ENCODE measurements around the gene ABHD11. TPM values are rescaled to one million over a fixed set of nuclear protein-coding genes. Genes with fewer than 3 reads are reported as not detected.

ABHD11 gene
- polyA plus RNA-seq, 3 donors = 15.0 to 23.7 (median 15.8) TPM

DNA sequence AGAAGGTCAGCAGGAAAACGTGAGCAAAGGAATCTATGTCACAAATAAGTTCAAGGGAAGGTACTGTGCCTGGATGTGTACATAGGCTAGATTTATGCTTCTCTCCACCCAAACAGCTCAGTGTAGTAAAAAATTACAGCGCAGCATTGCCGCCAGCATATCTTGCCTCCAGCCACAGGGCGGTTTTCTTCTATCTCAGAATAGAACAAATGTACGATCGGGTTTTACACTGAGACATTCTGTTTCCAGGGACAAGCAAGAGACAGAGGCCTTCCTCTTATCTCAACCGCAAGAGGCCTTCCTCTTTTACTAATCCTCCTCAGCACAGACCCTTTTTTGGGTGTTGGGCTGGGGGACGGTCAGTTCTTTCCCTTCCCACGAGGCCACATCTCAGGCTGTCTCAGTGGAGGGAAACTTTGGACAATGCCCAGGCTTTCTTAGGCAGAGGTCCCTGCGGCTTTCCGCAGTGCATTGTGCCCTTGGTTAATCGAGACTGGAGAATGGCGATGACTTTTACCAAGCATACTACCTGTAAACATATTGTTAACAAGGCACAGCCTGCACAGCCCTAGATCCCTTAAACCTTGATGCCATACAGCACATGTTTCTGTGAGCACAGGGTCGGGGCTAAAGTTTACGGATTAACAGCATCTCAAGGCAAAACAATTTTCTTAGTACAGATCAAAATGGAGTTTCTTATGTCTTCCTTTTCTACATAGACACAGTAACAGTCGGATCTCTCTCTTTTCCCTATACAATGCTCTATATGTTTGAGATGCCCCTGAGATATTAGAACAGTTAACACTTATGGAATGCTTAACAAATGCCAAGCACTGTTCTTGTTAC, 11.6 kb upstream of the ABHD11 start:
- 34 to 76% (median 73%) methylated on average over 16 of the region's 16 CpGs for WGBS, 3 donors
- no peak overlapping the region for H3K27ac ChIP-seq (ENCODE audit: low read depth, low read length)

DNA sequence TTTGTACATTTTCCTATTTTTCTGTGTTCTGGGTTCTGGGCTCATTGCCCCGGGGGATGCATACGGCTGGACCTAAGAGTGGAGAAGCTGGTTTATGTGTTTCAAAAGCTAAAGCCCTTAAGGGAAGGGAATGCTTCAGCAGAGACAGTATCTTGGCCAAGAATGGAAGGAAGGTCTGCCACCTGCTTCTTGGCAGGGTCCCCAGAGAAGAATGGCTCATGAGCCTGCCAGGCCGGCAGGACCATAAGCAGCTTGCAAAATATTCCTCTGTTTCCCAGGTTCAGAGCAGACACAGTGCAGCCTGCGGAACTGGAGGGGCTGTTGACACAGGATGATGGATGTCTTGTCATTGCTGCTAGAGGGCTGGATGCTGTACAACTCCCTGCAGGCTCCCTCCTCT, 7.8 kb upstream of the ABHD11 start:
- H3K27ac ChIP-seq (ENCODE audit: low read depth, low read length) = no peak overlapping the region
- 17 to 72% (median 61%) methylated on average over 4 of the region's 4 CpGs for WGBS, 3 donors

DNA sequence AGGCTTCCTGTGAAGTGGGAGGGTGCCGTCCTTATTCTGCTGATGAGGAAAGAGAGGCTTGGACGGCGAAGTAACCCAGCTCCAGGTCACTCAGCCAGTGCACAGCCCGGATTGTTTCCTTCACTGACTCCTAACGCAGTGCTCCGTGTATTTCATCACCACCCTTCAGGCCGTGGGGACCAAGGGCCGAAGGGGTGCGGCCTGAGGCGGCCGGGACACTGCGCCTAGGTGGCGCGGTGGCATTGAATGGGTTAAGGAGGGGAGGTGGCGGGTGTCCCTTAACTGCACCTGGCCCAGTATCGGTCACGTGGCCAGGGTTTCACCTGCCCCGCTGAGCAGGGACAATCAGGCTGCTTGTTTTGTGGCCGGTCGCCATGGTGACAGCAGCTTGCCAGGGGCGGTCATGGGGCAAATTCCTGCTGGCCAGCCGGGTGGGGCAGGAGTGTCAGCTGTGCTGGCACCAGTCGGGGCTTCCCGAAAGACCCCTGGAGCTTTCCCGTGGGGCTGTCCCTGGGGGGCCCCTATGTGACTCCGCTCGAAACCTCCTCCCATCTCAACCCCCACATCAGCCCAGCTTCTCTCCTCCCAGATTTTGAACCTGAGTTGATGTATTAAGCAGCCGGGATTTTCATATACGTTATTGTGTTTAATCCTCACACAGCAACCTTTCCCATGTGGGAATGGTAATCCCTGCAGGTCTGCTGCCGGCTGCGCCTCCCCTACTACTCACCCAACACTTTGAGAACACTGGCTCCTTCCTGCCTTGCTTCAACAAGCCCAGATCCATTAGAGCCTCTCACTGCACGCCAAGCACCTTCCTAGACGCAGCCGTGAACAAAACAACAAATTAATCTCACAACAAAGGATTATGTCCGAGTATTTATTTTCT, 4.4 kb upstream of the ABHD11 start:
- 7 to 45% (median 38%) methylated on average over 34 to 35 of the region's 35 CpGs for WGBS, 3 donors
- H3K27ac ChIP-seq (ENCODE audit: low read depth, low read length) = no peak overlapping the region

DNA sequence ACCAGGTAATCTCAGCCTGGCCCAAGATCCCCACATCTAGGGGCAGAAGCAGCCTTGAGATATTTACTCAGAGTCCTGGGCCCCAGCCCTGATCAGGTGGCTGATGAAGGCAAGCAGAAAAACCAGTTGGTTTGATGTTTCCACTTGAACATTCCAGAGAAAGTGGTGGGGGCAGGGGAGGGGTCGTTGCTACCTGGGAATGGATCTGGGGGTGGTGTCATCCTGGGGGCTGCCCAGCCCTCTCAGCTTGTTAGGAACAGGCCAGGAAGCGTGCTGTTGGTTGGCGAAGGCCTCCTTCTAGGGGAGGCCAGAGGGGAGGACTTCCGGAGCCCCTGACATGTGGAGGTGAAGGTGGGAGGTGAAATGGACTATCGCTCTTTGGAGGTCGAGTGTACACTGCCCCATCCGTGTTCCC, 3.7 kb upstream of the ABHD11 start:
- WGBS, 3 donors = 38 to 65% (median 60%) methylated on average over 7 of the region's 7 CpGs
- no peak overlapping the region for H3K27ac ChIP-seq (ENCODE audit: low read depth, low read length)

DNA sequence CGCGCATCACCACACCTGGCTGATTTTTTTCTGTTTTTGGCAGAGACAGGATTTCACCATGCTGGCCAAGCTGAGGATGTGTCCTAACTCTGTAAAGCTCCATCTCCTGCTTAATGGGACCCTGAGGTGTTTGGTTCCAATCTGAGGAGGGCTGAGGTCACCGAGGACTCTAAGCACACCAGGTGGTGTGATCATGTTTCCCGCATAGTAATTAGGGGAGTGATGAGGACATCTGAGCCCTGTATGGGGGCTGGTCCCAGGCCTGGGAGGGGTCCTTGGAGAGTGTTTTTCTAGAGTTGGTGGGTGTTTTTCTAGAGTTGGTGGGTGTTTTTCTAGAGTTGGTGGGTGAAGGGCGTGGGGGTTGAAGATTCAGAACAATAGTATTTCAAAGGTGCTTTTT, 3.0 kb upstream of the ABHD11 start:
- 73 to 94% (median 92%) methylated on average over 5 of the region's 5 CpGs for WGBS, 3 donors
- no peak overlapping the region for H3K27ac ChIP-seq (ENCODE audit: low read depth, low read length)

DNA sequence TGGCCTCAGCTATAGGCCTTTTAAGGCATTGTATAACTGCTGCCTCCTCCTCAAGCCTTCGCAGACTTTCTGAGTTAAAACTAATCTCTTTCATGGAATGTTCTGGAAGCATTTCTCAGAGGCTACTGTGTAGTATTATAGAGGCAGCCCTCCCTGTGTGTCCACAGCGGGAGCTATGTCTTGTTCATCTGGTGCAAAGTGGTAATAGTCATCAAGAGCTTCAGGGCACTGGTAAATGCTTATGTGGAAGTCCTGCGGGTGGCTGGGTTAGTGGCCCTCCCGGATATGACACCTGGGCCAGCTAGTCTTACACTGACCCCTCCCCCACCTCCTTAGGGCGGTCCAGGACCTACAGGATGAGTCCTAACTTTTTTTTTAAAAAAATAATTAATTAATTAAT, 2.2 kb upstream of the ABHD11 start:
- WGBS, 3 donors = 76 to 84% (median 80%) methylated on average over 5 of the region's 5 CpGs
- no peak overlapping the region for H3K27ac ChIP-seq (ENCODE audit: low read depth, low read length)

DNA sequence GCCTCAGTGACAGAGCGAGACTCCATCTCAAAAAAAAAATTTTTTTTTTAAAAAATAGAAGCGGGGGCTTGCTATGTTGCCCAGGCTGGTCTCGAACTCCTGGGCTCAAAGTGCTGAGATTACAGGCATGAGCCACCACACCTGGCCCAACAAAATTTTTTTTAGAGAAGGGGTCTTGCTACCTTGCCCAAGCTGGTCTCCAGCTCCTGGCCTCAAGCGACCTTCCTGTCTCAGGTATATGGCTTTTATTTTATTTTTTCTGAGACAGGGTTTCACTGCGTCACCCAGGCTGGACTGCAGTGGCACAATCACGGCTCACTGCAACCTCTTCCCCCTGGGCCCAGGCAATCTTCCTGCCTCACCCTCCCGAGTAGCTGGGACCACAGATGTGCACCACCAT, 1.6 kb upstream of the ABHD11 start:
- 82 to 89% (median 86%) methylated on average over 7 of the region's 7 CpGs for WGBS, 3 donors

DNA sequence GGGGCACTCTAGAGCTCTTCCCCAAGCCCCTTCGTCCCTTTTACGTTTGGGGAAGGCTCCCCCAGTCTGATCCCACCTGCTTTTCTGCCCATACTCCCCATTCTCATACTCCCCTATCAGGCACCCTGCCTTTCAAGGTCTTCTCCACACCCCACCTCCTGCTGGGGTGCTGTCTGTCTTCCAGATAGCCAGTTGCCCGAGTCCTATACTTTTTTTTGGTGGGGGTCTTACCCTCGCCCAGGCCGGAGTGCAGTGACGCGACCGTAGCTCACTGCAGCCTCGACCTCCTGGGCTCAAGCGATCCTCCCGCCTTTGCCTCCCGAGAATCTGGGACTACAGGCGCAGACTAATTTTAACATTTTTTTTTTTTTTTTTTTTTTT, 775 bp upstream of the ABHD11 start:
- 42 to 58% (median 53%) methylated on average over 13 of the region's 13 CpGs for WGBS, 3 donors
- H3K27ac ChIP-seq (ENCODE audit: low read depth, low read length) = no peak overlapping the region

More for the DNA sequence above, 1.6 kb upstream of the ABHD11 start:
- no peak overlapping the region for H3K27ac ChIP-seq (ENCODE audit: low read depth, low read length)

DNA sequence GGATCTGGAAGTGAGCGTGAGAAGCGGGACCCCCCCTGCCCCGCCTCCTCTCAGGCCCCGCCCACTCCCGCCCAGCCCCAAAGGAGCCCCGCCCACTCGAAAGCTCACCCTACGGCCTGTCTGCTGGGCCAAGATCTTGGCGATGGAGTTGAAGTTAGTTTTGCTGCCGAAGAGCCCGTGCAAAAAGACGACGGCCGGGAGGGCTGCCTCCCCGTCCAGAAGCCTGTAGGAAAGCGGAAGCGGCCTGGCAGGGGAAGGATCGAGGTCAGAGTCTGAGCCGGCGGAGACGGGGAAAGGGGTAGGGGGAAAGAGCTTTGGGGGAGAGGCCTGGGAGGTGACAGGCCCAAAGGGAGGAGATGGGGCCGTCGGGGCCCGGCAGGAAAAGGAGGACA, 386 bp downstream of the ABHD11 start:
- no peak overlapping the region for H3K27ac ChIP-seq (ENCODE audit: low read depth, low read length)
- 0 to 1% (median 1%) methylated on average over 24 of the region's 24 CpGs for WGBS, 3 donors

DNA sequence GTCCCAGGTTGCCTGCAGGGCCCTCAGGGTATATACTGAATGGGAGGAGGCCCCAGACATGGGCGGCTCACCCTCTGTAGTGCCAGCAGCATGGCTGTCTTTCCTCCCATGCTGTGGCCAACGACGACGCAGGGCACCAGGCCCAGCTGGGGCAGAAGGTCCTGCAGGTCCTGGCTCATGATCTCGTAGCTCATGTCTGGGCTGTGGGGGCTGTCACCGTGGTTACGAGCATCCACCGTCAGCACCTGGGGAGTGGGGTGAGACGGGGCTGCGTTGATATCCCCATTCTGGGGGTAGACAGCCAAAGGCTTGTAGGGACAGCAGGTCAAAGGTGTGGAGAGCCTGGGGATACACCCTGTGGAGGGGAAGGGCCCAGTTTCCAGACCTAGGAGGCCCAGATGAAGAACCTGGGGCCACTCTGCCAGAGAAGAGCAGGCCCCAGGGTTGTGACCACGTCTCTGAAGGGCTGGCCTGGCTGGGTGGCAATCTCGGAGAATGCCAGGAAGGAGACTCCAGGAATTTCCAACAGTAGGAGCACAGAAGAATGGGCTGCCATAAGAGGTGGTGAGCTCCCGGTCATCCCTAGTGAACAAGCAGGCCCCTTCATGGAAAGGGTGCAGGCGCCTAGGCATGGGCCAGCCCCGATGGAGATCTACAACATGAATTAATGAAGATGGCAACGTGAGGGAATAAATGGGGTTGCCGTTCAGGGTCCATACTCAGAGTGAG, 947 bp downstream of the ABHD11 start:
- 70 to 79% (median 79%) methylated on average over 17 of the region's 17 CpGs for WGBS, 3 donors
- H3K27ac ChIP-seq (ENCODE audit: low read depth, low read length) = no peak overlapping the region

DNA sequence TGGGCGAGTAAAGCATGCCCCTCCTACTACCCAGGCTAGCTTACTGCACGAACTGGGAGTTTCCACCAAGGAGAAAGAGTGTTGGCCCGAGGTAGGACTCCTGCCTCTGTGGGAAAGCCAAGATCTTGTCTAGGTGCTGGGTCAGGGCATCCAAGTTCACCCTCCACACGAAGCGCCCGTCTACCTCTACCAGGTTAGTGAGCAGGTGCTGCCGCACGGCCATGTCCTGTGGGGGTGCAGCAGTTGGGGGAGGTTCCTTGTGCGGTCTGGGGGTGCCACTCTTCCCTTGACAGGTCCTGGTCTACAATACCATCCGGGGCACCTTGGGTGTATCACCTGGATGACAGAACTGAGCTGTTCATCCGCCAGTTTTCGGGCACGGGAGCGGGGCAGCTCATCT, 1.7 kb downstream of the ABHD11 start:
- no peak overlapping the region for H3K27ac ChIP-seq (ENCODE audit: low read depth, low read length)
- WGBS, 3 donors = 93 to 95% (median 93%) methylated on average over 14 of the region's 14 CpGs

DNA sequence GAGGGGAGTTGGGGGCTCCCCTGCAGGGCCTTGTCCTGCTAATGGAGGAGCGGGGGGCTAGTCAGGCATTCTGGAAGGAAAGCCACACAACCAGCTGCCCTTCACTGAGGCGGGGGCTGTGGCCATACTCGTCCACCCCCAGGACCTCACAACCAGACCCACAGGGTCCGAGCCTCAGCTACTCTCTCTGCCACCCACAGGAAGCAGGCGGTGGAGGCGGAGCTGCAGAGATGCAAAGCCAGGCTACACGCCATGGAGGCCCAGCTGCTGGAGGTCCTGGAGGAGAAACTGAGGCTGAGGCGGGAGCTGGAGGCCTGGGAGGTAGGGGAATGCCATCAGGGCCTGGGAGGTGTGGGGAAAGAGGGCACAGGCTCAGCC, 3.1 kb downstream of the ABHD11 start:
- no peak overlapping the region for H3K27ac ChIP-seq (ENCODE audit: low read depth, low read length)
- 92 to 97% (median 92%) methylated on average over 8 of the region's 8 CpGs for WGBS, 3 donors

DNA sequence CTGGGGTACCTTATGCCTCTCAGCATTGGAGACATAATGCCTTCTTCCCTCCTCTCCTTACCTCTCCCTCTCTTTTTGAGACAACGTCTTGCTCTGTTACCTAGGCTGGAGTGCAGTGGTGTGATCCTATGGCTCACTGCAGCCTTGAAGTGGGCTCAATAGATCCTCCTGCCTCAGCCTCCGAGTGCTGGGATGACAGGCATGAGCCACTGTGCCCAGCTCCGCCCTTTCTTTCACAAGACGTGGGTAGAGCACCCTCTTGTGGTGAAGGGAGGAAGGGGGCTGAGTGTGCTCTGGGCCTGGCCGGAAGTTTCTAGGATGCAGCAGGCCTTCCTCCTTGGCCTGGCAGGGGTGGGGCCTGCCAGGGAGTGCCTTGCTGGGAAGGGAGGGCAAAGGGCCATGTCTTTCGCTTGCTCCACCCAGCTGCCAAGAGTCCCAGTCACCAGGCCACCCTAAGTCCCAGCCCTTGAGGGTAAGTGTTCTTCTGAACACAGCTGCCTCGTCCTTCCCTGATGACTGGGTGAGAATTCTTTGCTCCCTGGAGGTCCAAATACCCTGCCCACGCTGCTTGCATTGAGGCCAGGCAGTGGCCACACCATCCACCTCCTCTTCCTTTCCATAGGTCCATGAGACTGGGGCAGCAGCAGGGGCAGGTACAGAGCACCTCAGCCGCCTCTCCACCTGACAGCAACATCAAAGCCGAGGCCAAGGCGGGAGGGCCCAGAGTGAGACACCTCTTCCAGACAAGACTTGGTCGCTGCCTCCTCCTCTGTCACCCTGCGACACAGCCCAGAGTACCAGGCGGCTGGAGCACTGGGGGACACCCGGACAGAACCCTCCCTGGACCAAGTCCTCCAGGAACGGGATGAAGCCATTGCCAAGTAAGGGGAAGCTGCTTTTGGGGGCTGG, 3.7 kb downstream of the ABHD11 start:
- H3K27ac ChIP-seq (ENCODE audit: low read depth, low read length) = no peak overlapping the region
- 57 to 66% (median 60%) methylated on average over 16 of the region's 16 CpGs for WGBS, 3 donors

DNA sequence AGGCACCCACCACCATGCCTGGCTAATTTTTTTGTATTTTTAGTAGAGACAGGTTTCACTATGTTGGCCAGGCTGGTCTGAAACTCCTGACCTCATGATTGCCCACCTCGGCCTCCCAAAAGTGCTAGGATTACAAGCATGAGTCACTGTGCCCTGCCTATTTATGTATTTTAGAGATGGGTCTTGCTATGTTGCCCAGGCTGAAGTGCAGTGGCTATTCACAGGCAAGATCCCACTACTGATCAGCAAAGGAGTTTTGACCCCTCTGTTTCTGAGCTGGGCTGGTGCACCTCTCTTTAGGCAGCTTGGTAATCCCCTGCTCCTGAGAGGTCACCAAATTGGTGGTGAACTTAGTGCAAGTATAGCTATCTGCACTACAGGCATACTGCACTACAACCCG, 6.2 kb downstream of the ABHD11 start:
- 62 to 88% (median 72%) methylated on average over 2 of the region's 2 CpGs for WGBS, 3 donors
- no peak overlapping the region for H3K27ac ChIP-seq (ENCODE audit: low read depth, low read length)

DNA sequence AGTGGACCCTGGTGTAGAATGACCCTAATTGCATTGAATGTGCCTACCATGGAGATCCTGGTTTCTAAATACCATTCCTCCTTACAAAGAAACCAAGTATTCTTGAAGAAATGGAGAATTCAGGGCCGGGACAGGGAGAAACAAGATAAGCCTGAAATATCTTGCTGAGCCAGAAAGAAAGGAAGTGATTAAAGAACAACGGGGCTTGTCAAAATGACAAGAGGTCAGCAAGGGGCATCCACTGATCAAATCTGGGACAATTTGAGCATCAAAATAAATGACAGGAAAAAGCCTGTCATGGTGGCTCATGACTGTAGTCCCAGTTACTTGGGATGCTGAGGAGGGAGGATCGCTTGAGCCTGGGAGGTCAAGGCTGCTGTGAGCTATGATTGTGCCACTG, 8.1 kb downstream of the ABHD11 start:
- 19 to 39% (median 35%) methylated on average over 3 of the region's 3 CpGs for WGBS, 3 donors
- no peak overlapping the region for H3K27ac ChIP-seq (ENCODE audit: low read depth, low read length)

DNA sequence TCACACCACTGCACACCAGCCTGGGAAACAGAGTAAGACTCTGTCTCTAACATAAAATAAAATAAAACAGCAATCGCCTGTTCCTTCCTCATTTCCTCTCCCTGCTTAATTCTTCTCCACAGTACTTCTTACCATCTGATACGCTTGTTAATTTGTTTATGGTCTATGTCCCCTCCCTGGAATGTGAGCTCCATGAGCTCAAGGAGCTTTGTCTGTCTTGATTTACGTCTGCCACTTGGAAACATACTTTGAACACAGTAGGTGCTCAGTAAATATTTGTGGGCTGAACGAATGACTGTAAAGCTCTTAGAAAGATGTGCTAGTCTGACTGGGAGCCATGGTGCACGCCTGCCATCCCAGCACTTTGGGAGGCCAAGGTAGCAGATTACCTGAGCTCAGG, 10.1 kb downstream of the ABHD11 start:
- 57 to 65% (median 62%) methylated on average over 5 of the region's 5 CpGs for WGBS, 3 donors
- no peak overlapping the region for H3K27ac ChIP-seq (ENCODE audit: low read depth, low read length)

DNA sequence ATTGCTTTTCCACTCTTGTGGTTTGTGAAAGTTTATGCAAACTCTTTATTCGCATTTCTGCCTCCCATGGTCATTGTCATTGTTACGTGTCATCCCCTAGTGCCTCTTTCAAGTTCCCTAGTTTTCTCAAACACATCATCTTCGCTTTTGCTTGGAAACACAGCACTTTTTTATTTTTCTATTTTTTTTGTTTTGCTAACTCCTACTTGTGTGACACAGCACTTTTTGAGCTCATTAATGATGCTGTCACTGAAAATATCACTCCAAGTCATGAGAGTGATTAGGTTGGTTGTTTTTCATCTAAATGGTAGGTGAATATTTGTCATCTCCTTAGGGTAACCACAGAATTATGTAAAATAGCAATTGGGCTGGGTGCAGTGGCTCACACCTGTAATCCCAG, 10.7 kb downstream of the ABHD11 start:
- WGBS, 3 donors = 61 to 77% (median 66%) methylated on average over 3 of the region's 3 CpGs
- no peak overlapping the region for H3K27ac ChIP-seq (ENCODE audit: low read depth, low read length)

DNA sequence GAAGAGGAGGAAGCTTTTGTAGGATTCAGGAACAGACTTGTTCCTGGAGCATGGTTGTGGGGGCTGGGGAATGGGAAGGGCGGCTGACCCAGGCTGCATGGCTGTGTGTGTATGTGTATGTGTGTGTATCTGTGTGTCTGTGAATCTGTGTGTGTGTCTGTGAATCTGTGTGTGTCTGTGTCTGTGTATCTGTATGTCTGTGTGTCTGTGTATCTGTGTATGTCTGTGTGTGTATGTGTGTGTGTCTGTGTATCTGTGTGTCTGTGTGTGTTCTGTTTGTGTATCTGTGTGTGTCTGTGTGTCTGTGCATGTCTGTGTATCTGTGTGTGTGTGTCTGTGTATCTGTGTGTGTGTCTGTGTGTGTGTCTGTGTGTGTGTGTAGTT, 12.5 kb downstream of the ABHD11 start:
- WGBS, 3 donors = 45 to 86% (median 63%) methylated on average over 1 of the region's 1 CpG

More for the DNA sequence above, 12.5 kb downstream of the ABHD11 start:
- no peak overlapping the region for H3K27ac ChIP-seq (ENCODE audit: low read depth, low read length)

Data from adipose tissue (tissue), 3 donors.